Activated T-helper 17 cell treated with anti-CD3 and anti-CD28 coated beads, Interleukin-2, amount 50 U/mL, for 72 hours (primary cell): ENCODE measurements around the gene ATAD5. TPM values are rescaled to one million over a fixed set of nuclear protein-coding genes. Genes with fewer than 3 reads are reported as not detected.
"Not testable (repeated sequence)": the region's sequence is repeated elsewhere in the genome, so short reads cannot be mapped to it uniquely, and the experiment has no call there.

Experiments used
- ATAC-seq: fragments of 150-1000 bp; cut with Tn5 transposase; replicated peaks from 2 replicates; pipeline ENCODE4 v1.10.0; 2021; ENCODE audit warnings: mild to moderate bottlenecking, moderate library complexity
- H3K27ac Mint-ChIP-seq: one replicate; pipeline ENCODE4 v1.8.0; 2022; ENCODE audit warnings: mixed read lengths
- H3K27me3 Mint-ChIP-seq: one replicate; pipeline ENCODE4 v1.8.0; 2022; ENCODE audit warnings: mixed read lengths
- H3K36me3 Mint-ChIP-seq: one replicate; pipeline ENCODE4 v1.8.0; 2022; ENCODE audit warnings: low read depth, mild to moderate bottlenecking, mixed read lengths
- H3K4me1 Mint-ChIP-seq: one replicate; pipeline ENCODE4 v1.8.0; 2022; ENCODE audit warnings: mixed read lengths
- H3K4me3 Mint-ChIP-seq: one replicate; pipeline ENCODE4 v1.8.0; 2022; ENCODE audit warnings: mild to moderate bottlenecking, mixed read lengths
- H3K9me3 Mint-ChIP-seq: one replicate; pipeline ENCODE4 v1.8.0; 2022; ENCODE audit warnings: mixed read lengths
- total RNA-seq, 2 donors: library from RNA; stranded (reverse); gene quantifications; one replicate each; pipeline ENCODE4 v1.2.3, GENCODE V29; 2022

Gene ATAD5
- total RNA-seq, 2 donors from 2014 or later, result 35.8 to 38.6 TPM

GRCh38 chr17:30915833-30916611 lies 84.3 kb downstream of the ATAD5 start:
- H3K9me3 Mint-ChIP-seq, result no peaks in the 10 kb centered on the region

GRCh38 chr17:30917050-30917449 lies 85.3 kb downstream of the ATAD5 start:
- Mint-ChIP-seq H3K27ac (no peak overlapping the region), H3K4me3 (no peak overlapping the region), H3K9me3 (no peaks in the 10 kb centered on the region), H3K36me3 (no peaks in the 10 kb centered on the region), H3K27me3 (peaks cover 20% of the 10 kb centered on the region), H3K4me1 (no peaks in the 10 kb centered on the region)
- ATAC-seq, result no peak

More at GRCh38 chr17:30915833-30916611, 84.3 kb downstream of the ATAD5 start:
- Mint-ChIP-seq H3K27me3 (peaks cover 13% of the 10 kb centered on the region), H3K4me3 (no peak overlapping the region), H3K36me3 (no peaks in the 10 kb centered on the region), H3K27ac (no peak overlapping the region), H3K4me1 (no peaks in the 10 kb centered on the region)
- no peak for ATAC-seq

DNA sequence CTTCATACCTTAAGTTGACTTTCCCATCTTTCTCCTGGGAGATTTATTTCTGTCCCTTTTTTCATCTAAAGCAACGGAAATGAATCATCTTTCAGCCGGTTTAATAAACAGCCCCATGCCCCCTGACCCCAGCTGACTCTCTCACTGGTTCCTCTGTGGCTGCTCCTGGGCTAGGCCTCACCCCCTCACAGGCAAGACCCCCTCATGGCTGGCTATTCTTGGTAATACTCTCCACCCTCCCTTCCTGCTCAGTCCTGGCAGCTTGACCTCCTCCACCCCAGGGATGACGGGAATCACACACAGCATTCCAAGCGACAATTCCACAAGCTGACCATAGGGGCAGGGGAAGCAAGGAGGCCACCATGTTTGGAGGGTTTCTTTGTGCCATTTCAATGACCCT lies 88.5 kb downstream of the ATAD5 start:
- Mint-ChIP-seq H3K27me3 (peaks cover 30% of the 10 kb centered on the region), H3K4me1 (no peaks in the 10 kb centered on the region), H3K4me3 (no peak overlapping the region), H3K9me3 (no peaks in the 10 kb centered on the region), H3K36me3 (no peaks in the 10 kb centered on the region), H3K27ac (no peak overlapping the region)
- no peak for ATAC-seq

GRCh38 chr17:30920683-30921543 lies 89.1 kb downstream of the ATAD5 start:
- no peak overlapping the region for H3K27ac Mint-ChIP-seq

DNA sequence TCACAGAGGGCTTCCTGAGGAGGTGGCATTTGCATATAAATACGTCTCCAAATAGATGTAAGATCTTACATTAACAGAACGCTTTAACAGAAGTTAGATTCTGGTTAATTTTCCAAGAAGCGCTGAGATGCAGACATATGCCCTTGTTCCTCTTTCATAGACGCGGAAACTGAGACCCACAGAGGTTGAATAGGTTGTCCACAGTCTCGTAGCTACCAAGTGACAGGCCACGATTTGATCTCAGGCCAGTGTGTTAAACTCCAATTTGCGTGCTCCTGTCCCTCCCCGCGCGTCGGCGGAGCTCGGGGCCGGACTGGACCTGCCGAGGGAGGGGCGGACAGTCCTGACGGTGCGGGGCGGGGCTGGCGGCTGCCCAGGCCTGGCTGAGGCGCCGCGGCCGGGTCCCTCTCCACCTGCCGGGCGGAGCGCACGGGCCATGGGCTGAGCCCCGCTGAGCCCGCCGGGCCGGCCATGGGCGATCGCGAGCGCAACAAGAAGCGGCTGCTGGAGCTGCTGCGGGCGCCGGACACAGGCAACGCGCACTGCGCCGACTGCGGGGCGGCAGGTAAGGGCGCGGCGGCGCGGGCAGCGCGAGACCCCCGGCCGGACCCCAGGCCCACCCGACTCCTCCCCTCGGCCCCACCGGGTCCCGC lies 89.9 kb downstream of the ATAD5 start, which contains the start of gene ADAP2:
TSS of gene ADAP2 (plus strand) at position 402 of the 653 bp plus-strand sequence. CDS start at position 472, 70 bp downstream.
- Mint-ChIP-seq H3K36me3 (no peaks in the 10 kb centered on the region), H3K27me3 (peaks cover 40% of the 10 kb centered on the region), H3K4me1 (no peaks in the 10 kb centered on the region), H3K9me3 (no peaks in the 10 kb centered on the region), H3K27ac (no peak within 1 kb of the TSS), H3K4me3 (peak within 1 kb of the TSS; percentile 48)
- peak; percentile 18 for ATAC-seq

More at GRCh38 chr17:30920683-30921543, 89.1 kb downstream of the ATAD5 start:
- Mint-ChIP-seq H3K4me3 (peak overlapping the region; percentile 36), H3K36me3 (no peaks in the 10 kb centered on the region), H3K4me1 (no peaks in the 10 kb centered on the region), H3K27me3 (peaks cover 33% of the 10 kb centered on the region), H3K9me3 (no peaks in the 10 kb centered on the region)
- ATAC-seq, result no peak

DNA sequence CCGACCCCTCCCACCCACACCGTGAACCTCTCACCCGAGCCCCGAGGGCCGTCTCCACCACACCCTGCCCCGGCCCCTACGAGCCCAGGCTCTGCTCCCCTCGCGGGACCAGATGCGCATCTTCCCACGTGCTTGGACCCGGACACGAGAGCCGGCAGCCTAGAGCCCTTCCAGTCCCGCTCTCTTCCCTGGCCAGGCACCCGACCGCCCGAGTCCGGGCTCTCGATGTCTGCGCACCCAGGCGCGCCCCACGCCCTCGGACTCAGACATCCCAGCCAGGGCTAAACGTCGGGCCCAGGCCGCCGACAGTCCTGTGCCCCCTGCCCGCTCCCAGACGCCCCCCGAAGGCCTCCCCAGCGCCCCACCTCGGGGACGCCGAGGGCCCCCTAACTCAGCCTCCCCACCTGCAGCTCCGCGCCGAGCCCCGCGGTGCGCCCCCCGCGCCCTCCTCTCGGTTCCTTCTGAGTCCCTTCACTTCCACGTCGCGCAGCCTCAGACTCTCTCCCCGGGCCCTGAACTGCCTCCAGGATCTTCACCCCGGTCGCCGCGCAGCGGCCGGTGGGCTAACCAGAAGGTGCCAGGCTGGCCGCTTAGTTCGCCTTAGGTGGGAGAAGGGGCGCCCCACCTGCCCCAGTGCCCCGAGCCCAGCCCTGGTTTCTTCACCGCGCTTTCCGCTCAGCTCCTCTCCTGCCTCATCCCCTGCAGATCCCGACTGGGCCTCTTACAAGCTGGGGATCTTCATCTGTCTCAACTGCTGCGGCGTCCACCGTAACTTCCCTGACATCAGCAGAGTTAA lies 90.7 kb downstream of the ATAD5 start:
- H3K27me3 Mint-ChIP-seq, result peaks cover 45% of the 10 kb centered on the region
- H3K27ac Mint-ChIP-seq, result no peak overlapping the region
- no peak for ATAC-seq
- peak overlapping the region; percentile 48 for H3K4me3 Mint-ChIP-seq
- no peaks in the 10 kb centered on the region for H3K9me3 Mint-ChIP-seq
- H3K4me1 Mint-ChIP-seq, result no peaks in the 10 kb centered on the region
- H3K36me3 Mint-ChIP-seq, result no peaks in the 10 kb centered on the region

DNA sequence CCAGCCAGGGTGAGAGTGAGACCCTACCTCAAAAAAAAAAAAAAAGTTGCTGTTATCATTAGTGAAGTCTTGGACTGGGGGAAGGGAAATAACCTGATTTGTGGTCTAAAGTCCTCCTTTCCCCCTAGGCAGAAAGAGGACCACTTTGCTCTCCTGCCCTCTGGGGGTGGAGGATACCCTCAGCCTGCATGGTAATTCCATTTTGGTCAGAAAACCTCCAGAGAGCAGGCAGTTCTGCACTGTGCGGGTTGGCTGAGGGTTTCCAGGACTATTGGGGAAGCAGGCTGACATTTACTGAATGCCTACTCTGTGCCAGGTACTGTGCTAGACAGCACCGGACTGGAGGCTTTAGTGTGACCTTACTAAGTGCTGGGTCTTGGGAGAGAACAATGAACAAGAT lies 92.6 kb downstream of the ATAD5 start:
- H3K9me3 Mint-ChIP-seq, result no peaks in the 10 kb centered on the region
- no peak overlapping the region for H3K27ac Mint-ChIP-seq
- H3K4me1 Mint-ChIP-seq, result no peaks in the 10 kb centered on the region
- no peak for ATAC-seq
- no peak overlapping the region for H3K4me3 Mint-ChIP-seq
- H3K36me3 Mint-ChIP-seq, result no peaks in the 10 kb centered on the region
- H3K27me3 Mint-ChIP-seq, result peaks cover 42% of the 10 kb centered on the region

DNA sequence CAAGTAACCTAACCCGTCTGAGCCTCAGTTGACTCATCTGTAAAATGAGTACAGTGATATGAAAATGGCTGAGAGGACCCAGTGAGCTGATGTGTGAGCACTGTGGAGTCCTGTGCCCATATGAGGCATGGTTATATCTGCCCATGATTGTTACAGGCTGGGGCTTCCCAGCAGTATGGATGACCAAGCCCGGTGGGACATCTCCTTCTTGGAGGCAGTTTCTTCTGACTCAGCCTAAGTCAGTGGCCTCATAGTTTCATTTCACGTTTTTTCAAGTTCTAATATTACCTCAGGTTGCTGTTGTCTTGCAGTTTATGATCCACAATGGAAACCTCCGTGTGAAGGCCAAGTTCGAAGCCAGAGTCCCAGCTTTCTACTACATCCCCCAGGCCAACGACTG lies 94.8 kb downstream of the ATAD5 start:
- H3K27me3 Mint-ChIP-seq, result peaks cover 26% of the 10 kb centered on the region
- H3K4me3 Mint-ChIP-seq, result no peak overlapping the region
- H3K9me3 Mint-ChIP-seq, result no peaks in the 10 kb centered on the region
- H3K4me1 Mint-ChIP-seq, result no peaks in the 10 kb centered on the region
- no peaks in the 10 kb centered on the region for H3K36me3 Mint-ChIP-seq
- peak; percentile 82 for ATAC-seq
- no peak overlapping the region for H3K27ac Mint-ChIP-seq

DNA sequence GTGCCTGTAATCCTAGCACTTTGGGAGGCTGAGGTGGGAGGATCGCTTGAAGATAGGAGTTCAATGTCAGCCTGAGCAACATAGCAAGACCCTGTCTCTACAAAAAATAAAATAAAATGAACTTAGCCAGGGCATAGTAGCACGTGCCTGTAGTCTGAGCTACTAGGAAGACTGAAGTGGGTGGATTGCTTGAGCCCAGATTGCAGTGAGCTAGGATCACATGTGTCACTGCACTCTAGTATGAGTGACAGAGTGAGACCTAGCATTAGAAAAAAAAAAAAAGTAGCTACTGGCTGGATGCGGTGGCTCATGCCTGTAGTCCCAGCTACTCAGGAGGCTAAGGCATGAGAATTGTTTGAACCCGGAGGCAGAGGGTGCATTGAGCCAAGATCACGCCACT lies 96.0 kb downstream of the ATAD5 start:
- H3K36me3 Mint-ChIP-seq, result no peaks in the 10 kb centered on the region
- no peaks in the 10 kb centered on the region for H3K9me3 Mint-ChIP-seq
- H3K4me1 Mint-ChIP-seq, result no peaks in the 10 kb centered on the region
- ATAC-seq, result no peak
- H3K4me3 Mint-ChIP-seq, result no peak overlapping the region
- peaks cover 22% of the 10 kb centered on the region for H3K27me3 Mint-ChIP-seq
- H3K27ac Mint-ChIP-seq, result no peak overlapping the region

DNA sequence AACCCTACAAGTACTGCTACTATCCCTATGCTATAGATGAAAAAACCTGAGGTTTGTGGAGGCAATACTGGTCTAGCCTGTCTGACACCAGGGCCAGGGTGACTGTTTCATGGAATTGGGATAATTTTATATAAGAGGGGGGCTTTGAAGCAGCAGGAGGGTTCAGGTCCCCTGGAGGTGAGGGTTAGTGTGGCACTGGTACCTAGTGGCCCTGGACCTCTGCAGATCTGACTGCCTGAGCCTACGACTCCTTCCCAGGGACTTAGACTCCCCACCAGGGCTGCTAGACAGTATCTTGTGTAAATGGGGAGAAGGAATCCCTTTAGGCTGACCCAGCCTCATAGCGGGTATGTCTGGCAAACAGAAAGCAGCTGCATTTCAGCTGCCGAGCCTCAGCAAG lies 96.8 kb downstream of the ATAD5 start:
- H3K4me1 Mint-ChIP-seq, result no peaks in the 10 kb centered on the region
- H3K4me3 Mint-ChIP-seq, result no peak overlapping the region
- H3K27ac Mint-ChIP-seq, result no peak overlapping the region
- peaks cover 20% of the 10 kb centered on the region for H3K27me3 Mint-ChIP-seq
- no peak for ATAC-seq
- no peaks in the 10 kb centered on the region for H3K9me3 Mint-ChIP-seq
- no peaks in the 10 kb centered on the region for H3K36me3 Mint-ChIP-seq

GRCh38 chr17:30929081-30929633 lies 97.4 kb downstream of the ATAD5 start:
- no peak overlapping the region for H3K4me3 Mint-ChIP-seq
- H3K36me3 Mint-ChIP-seq, result no peaks in the 10 kb centered on the region
- H3K27ac Mint-ChIP-seq, result no peak overlapping the region
- no peak for ATAC-seq
- H3K27me3 Mint-ChIP-seq, result peaks cover 19% of the 10 kb centered on the region
- H3K9me3 Mint-ChIP-seq, result no peaks in the 10 kb centered on the region
- no peaks in the 10 kb centered on the region for H3K4me1 Mint-ChIP-seq

- H3K36me3 Mint-ChIP-seq, H3K4me3 Mint-ChIP-seq, H3K9me3 Mint-ChIP-seq, H3K27ac Mint-ChIP-seq, H3K4me1 Mint-ChIP-seq, ATAC-seq: not testable (repeated sequence)
- H3K27me3 Mint-ChIP-seq, result peaks cover 15% of the 10 kb centered on the region
Observed at GRCh38 chr17:30929861-30930260, 98.1 kb downstream of the ATAD5 start.

DNA sequence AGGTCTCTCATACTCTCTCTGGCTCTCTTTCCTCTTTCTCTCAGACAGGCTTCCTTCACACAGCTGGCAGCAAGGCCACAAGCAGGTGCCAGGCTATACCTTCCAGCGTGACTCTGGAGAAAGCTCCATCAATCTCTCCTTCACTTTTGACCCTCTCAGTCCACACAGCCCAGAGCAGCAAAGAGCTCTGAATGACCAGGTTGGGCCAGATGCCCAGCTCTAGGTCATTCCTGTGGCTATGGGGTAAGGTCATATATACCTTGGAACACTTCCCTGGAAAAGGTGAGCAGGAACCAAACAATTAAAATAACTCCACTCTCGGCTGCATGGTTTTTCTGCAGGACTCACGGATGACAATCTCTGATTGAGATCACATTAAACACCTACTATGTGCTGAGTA lies 98.7 kb downstream of the ATAD5 start:
- Mint-ChIP-seq H3K9me3 (no peaks in the 10 kb centered on the region), H3K4me3 (no peak overlapping the region), H3K27me3 (peaks cover 13% of the 10 kb centered on the region), H3K36me3 (no peaks in the 10 kb centered on the region), H3K4me1 (no peaks in the 10 kb centered on the region), H3K27ac (no peak overlapping the region)
- ATAC-seq, result no peak

- not testable (repeated sequence) for H3K27me3 Mint-ChIP-seq, ATAC-seq, H3K27ac Mint-ChIP-seq, H3K4me3 Mint-ChIP-seq, H3K4me1 Mint-ChIP-seq, H3K36me3 Mint-ChIP-seq, H3K9me3 Mint-ChIP-seq
Observed at GRCh38 chr17:30931582-30931981, 99.8 kb downstream of the ATAD5 start.
